Measurements from ENCODE around the gene MTFR1L. TPM values are rescaled to one million over a fixed set of nuclear protein-coding genes. Genes with fewer than 3 reads are reported as not detected.

MTFR1L gene
- polyA plus RNA-seq, 1 donor from 2014 or later: 115 TPM

DNA sequence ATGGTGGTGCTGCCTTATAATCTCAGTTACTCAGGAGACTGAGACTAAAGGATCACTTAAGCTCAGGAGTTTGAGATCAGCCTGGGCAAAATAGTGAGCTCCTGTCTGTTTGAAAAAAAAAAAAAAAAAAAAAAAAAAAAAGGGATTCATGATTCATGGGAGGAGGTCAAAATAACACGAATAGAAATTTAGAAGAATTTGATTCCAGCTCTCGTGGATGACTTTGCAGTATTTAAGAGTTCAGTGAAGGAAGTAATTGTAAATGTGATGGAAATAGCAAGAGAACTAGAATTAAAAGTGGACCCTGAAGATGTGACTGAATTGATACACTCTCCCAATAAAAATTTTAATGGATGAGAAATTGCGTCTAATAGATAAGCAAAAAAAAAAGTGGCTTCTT lies 23.7 kb downstream of the MTFR1L start:
- H3K4me2 ChIP-seq (ENCODE audit: low read length): no peak overlapping the region
- no peak overlapping the region for H3K9ac ChIP-seq (ENCODE audit: low read length)
- H3K27me3 ChIP-seq (ENCODE audit: insufficient read depth, low read depth, low read length): no peaks in the 10 kb centered on the region
- TF ChIP-seq, protein P1, sequence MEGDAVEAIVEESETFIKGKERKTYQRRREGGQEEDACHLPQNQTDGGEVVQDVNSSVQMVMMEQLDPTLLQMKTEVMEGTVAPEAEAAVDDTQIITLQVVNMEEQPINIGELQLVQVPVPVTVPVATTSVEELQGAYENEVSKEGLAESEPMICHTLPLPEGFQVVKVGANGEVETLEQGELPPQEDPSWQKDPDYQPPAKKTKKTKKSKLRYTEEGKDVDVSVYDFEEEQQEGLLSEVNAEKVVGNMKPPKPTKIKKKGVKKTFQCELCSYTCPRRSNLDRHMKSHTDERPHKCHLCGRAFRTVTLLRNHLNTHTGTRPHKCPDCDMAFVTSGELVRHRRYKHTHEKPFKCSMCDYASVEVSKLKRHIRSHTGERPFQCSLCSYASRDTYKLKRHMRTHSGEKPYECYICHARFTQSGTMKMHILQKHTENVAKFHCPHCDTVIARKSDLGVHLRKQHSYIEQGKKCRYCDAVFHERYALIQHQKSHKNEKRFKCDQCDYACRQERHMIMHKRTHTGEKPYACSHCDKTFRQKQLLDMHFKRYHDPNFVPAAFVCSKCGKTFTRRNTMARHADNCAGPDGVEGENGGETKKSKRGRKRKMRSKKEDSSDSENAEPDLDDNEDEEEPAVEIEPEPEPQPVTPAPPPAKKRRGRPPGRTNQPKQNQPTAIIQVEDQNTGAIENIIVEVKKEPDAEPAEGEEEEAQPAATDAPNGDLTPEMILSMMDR (IDR thresholded peaks at IDR 0.05; ENCODE audit: poor library complexity, severe bottlenecking): no peak
- TF ChIP-seq POLR2AphosphoS5 (IDR thresholded peaks at IDR 0.05) (no peak), EP300 (conservative IDR thresholded peaks at IDR 0.05; ENCODE audit: poor library complexity, severe bottlenecking) (no peak), RAD21 (conservative IDR thresholded peaks at IDR 0.05) (no peak), MXI1 (conservative IDR thresholded peaks at IDR 0.05; ENCODE audit: poor library complexity, severe bottlenecking) (no peak), SMC3 (conservative IDR thresholded peaks at IDR 0.05; ENCODE audit: poor library complexity) (no peak), EZH2 (IDR thresholded peaks at IDR 0.05; ENCODE audit: borderline replicate concordance, insufficient read depth, low read length, poor library complexity, severe bottlenecking) (no peak)
- TF ChIP-seq, protein P2, sequence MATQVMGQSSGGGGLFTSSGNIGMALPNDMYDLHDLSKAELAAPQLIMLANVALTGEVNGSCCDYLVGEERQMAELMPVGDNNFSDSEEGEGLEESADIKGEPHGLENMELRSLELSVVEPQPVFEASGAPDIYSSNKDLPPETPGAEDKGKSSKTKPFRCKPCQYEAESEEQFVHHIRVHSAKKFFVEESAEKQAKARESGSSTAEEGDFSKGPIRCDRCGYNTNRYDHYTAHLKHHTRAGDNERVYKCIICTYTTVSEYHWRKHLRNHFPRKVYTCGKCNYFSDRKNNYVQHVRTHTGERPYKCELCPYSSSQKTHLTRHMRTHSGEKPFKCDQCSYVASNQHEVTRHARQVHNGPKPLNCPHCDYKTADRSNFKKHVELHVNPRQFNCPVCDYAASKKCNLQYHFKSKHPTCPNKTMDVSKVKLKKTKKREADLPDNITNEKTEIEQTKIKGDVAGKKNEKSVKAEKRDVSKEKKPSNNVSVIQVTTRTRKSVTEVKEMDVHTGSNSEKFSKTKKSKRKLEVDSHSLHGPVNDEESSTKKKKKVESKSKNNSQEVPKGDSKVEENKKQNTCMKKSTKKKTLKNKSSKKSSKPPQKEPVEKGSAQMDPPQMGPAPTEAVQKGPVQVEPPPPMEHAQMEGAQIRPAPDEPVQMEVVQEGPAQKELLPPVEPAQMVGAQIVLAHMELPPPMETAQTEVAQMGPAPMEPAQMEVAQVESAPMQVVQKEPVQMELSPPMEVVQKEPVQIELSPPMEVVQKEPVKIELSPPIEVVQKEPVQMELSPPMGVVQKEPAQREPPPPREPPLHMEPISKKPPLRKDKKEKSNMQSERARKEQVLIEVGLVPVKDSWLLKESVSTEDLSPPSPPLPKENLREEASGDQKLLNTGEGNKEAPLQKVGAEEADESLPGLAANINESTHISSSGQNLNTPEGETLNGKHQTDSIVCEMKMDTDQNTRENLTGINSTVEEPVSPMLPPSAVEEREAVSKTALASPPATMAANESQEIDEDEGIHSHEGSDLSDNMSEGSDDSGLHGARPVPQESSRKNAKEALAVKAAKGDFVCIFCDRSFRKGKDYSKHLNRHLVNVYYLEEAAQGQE (IDR thresholded peaks at IDR 0.05; ENCODE audit: borderline replicate concordance): no peak
- H3K79me2 ChIP-seq (replicated peaks; ENCODE audit: insufficient read depth, low read length): no peaks in the 10 kb centered on the region
- no peak overlapping the region for H2AFZ ChIP-seq (ENCODE audit: low read depth, low read length)
- H3K9me2 ChIP-seq (ENCODE audit: insufficient read depth, low read length): no peaks in the 10 kb centered on the region
- no peak overlapping the region for H3K27ac ChIP-seq (ENCODE audit: low read length)
- no peak overlapping the region for H3K4me3 ChIP-seq (ENCODE audit: low read length)
- H3K9me3 ChIP-seq (ENCODE audit: low read length): no peaks in the 10 kb centered on the region
- no peaks in the 10 kb centered on the region for H3K36me3 ChIP-seq (ENCODE audit: insufficient read depth, low read length)
- no peaks in the 10 kb centered on the region for H3F3A ChIP-seq (ENCODE audit: insufficient read depth, low read length, poor library complexity, severe bottlenecking)
- H4K20me1 ChIP-seq (ENCODE audit: insufficient read depth): no peaks in the 10 kb centered on the region

DNA sequence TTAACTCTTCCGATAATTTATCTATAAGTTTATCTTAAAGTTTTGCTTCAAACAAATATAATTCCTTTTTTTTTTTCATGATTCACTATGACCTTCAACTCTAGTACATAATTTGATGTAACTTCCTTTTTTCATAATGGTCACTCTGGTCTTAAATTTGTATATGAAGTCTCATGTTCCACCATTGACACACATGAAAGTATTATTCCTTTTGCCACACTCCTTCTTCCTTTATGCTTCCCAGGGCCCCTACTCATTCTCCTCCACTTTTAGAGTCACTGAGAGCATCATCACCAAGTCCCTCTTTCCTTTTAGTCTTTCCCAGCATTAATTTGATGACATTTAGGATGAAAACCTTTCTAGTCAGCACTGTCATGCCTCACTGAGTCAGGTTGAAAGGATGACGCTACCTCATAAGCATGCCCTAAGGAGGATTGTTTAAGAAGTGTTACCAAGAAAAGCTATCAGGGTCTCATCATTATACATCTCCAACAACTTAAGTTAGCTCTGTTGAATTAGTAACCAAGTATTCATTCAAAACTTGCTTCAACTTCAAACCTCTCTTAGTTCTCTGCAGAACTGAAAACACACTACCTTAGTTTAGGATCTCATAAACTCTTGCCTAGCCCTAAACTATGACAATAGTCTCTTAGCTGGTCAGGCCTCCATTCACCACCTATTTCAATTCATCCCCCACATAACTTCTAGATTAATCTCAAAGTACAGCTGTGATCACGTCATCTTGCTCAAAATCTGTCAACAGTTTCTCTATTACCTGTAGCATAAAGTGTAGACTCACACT lies 25.0 kb downstream of the MTFR1L start:
- Histone ChIP-seq H2AFZ (ENCODE audit: low read depth, low read length) (no peak overlapping the region), H3K27me3 (ENCODE audit: insufficient read depth, low read depth, low read length) (no peaks in the 10 kb centered on the region), H3K9me2 (ENCODE audit: insufficient read depth, low read length) (no peaks in the 10 kb centered on the region), H3K27ac (ENCODE audit: low read length) (no peak overlapping the region), H3K9ac (ENCODE audit: low read length) (no peak overlapping the region), H3K9me3 (ENCODE audit: low read length) (no peaks in the 10 kb centered on the region), H3K4me3 (ENCODE audit: low read length) (no peak overlapping the region), H3F3A (ENCODE audit: insufficient read depth, low read length, poor library complexity, severe bottlenecking) (no peaks in the 10 kb centered on the region), H3K79me2 (replicated peaks; ENCODE audit: insufficient read depth, low read length) (no peaks in the 10 kb centered on the region), H3K36me3 (ENCODE audit: insufficient read depth, low read length) (no peaks in the 10 kb centered on the region), H4K20me1 (ENCODE audit: insufficient read depth) (no peaks in the 10 kb centered on the region), H3K4me2 (ENCODE audit: low read length) (no peak overlapping the region)
- no peak for TF ChIP-seq TAF1 (IDR thresholded peaks at IDR 0.05; ENCODE audit: low read depth)
- no peak for TF ChIP-seq RAD21 (conservative IDR thresholded peaks at IDR 0.05)
- TF ChIP-seq POLR2AphosphoS5 (IDR thresholded peaks at IDR 0.05): no peak
- TF ChIP-seq, protein P1 (IDR thresholded peaks at IDR 0.05; ENCODE audit: poor library complexity, severe bottlenecking): no peak
- TF ChIP-seq, protein P2 (IDR thresholded peaks at IDR 0.05; ENCODE audit: borderline replicate concordance): no peak
- no peak for TF ChIP-seq MXI1 (conservative IDR thresholded peaks at IDR 0.05; ENCODE audit: poor library complexity, severe bottlenecking)
- no peak for TF ChIP-seq SMC3 (conservative IDR thresholded peaks at IDR 0.05; ENCODE audit: poor library complexity)
- TF ChIP-seq EP300 (conservative IDR thresholded peaks at IDR 0.05; ENCODE audit: poor library complexity, severe bottlenecking): no peak
- no peak for TF ChIP-seq EZH2 (IDR thresholded peaks at IDR 0.05; ENCODE audit: borderline replicate concordance, insufficient read depth, low read length, poor library complexity, severe bottlenecking)

Data from neural cell (in vitro differentiated cells).